ENCODE measurements around the gene CTNNA3.

Gene CTNNA3

GRCh38 chr10:66537186-66537585, 1158.8 kb downstream of the CTNNA3 start:
- in situ Hi-C loops (cut with HindIII; ENCODE audit: low sequenced_read_pairs): no loop called here
- TF ChIP-seq, protein P1, sequence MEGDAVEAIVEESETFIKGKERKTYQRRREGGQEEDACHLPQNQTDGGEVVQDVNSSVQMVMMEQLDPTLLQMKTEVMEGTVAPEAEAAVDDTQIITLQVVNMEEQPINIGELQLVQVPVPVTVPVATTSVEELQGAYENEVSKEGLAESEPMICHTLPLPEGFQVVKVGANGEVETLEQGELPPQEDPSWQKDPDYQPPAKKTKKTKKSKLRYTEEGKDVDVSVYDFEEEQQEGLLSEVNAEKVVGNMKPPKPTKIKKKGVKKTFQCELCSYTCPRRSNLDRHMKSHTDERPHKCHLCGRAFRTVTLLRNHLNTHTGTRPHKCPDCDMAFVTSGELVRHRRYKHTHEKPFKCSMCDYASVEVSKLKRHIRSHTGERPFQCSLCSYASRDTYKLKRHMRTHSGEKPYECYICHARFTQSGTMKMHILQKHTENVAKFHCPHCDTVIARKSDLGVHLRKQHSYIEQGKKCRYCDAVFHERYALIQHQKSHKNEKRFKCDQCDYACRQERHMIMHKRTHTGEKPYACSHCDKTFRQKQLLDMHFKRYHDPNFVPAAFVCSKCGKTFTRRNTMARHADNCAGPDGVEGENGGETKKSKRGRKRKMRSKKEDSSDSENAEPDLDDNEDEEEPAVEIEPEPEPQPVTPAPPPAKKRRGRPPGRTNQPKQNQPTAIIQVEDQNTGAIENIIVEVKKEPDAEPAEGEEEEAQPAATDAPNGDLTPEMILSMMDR (IDR thresholded peaks at IDR 0.05; ENCODE audit: low read depth, low read length): no peak
- no peak for DNase-seq (ENCODE audit: low read depth, low spot score)
- no peak overlapping the region for H3K4me3 ChIP-seq (ENCODE audit: low read depth, low read length)

- no peak for DNase-seq (ENCODE audit: low read depth, low spot score)
- no peak overlapping the region for H3K4me3 ChIP-seq (ENCODE audit: low read depth, low read length)
- in situ Hi-C loops (cut with HindIII; ENCODE audit: low sequenced_read_pairs): no loop called here
- TF ChIP-seq, protein P1 (IDR thresholded peaks at IDR 0.05; ENCODE audit: low read depth, low read length): no peak
These were observed 1160.6 kb downstream of the CTNNA3 start for GRCh38 chr10:66535439-66535838.

GRCh38 chr10:66534866-66535265, 1161.1 kb downstream of the CTNNA3 start:
- in situ Hi-C loops (cut with HindIII; ENCODE audit: low sequenced_read_pairs): no loop called here
- no peak for DNase-seq (ENCODE audit: low read depth, low spot score)
- no peak overlapping the region for H3K4me3 ChIP-seq (ENCODE audit: low read depth, low read length)
- TF ChIP-seq, protein P1 (IDR thresholded peaks at IDR 0.05; ENCODE audit: low read depth, low read length): no peak

DNA sequence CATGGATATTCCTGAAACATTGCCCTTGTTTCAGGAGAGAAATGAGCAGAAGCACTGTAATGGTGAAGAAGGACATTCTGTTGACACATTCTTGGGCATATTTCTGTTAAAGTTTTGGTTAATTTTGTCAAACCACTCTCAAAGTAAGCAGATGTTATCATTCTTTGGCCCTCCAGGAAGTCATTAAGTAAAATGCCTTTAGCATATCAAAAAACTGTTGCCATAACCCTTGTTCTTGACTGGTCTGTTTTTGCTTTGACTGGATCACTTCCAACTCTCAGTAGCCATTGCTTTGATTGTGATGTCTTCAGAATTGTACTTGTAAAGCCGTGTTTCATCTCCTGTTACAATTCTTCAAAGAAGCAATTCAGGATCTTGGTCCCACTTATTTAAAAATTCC, 1174.5 kb downstream of the CTNNA3 start:
- peak; percentile 23 for DNase-seq (ENCODE audit: low read depth, low spot score)
- H3K4me3 ChIP-seq (ENCODE audit: low read depth, low read length): no peak overlapping the region
- TF ChIP-seq, protein P1 (IDR thresholded peaks at IDR 0.05; ENCODE audit: low read depth, low read length): no peak
- in situ Hi-C loops (cut with HindIII; ENCODE audit: low sequenced_read_pairs): no loop called here

DNA sequence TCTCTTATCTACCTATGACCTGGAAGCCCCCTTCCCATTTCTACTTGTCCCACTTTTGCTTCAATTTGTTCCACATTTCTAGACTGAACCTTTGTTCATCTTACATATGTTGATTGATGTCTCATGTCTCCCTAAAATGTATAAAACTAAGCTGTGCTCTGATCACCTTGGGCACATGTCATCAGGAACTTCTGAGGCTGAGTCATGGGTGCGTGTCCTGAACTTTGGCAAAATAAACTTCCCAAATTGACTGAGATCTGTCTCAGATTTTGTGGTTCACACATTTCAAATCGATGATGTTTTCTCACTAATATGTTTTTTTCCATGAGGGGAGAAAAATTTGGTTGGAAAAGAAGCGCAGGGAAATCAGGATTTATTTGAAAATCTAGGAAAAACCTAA, 1176.4 kb downstream of the CTNNA3 start:
- DNase-seq (ENCODE audit: low read depth, low spot score): no peak
- no peak overlapping the region for H3K4me3 ChIP-seq (ENCODE audit: low read depth, low read length)
- in situ Hi-C loops (cut with HindIII; ENCODE audit: low sequenced_read_pairs): no loop called here
- TF ChIP-seq, protein P1 (IDR thresholded peaks at IDR 0.05; ENCODE audit: low read depth, low read length): no peak

- DNase-seq (ENCODE audit: low read depth, low spot score): no peak
- no peak overlapping the region for H3K4me3 ChIP-seq (ENCODE audit: low read depth, low read length)
- in situ Hi-C loops (cut with HindIII; ENCODE audit: low sequenced_read_pairs): no loop called here
- TF ChIP-seq, protein P1 (IDR thresholded peaks at IDR 0.05; ENCODE audit: low read depth, low read length): no peak
These were observed 1181.3 kb downstream of the CTNNA3 start for GRCh38 chr10:66514666-66515065.

DNA sequence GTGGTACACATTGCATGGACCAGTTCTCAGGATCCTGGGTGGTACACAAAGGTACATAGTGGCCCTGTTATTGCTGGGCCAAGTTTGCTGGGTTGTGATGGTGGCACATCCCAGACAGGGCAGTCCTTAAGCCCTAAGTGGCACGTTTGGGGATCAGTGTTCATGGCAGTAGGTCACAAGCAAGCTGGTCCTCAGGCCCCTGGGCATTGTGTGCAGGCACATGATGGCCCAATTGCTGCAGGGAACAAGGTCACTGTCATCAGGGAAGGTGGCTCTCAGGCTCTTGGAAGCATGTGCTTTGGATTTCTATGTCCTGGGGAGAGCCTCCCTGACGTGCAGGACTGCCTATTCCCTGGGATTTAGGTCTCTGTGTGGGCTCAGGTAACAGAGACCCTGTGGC, 1182.5 kb downstream of the CTNNA3 start:
- TF ChIP-seq, protein P1 (IDR thresholded peaks at IDR 0.05; ENCODE audit: low read depth, low read length): no peak
- in situ Hi-C loops (cut with HindIII; ENCODE audit: low sequenced_read_pairs): no loop called here
- no peak for DNase-seq (ENCODE audit: low read depth, low spot score)
- H3K4me3 ChIP-seq (ENCODE audit: low read depth, low read length): no peak overlapping the region
